ENCODE results near the gene CEP57L1. TPM values are rescaled to one million over a fixed set of nuclear protein-coding genes. Genes with fewer than 3 reads are reported as not detected.

Gene CEP57L1
- total RNA-seq, 1 donor from 2014 or later, result 17.5 TPM

DNA sequence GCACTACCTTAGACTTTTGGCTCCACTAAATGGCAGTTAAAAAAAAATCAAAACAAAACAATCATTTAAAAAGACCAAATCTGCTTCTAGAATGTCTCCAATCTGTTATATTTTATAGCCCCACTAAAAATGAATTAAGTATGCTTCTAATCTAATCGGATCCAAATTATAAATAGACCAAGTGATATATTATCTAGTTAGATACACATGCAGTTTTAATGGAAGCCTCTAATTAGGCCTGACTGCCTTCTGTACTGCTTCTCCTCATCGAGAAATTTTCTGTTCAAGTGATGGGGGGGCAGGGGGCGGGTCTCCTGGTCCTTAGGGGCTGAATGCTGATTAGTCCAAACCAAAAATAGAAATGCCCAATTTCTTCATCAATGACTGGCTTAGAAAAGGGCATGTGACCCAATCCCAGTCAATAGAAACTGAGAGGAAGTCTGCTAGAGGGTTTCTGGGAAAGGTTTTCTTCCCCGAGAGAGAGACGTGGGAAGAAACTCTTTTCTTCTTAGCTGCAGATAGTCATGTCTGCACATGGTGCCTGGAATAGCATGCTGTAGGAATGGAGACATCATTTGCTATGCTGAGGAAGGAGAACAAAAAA, 7.5 kb upstream of the CEP57L1 start:
- peaks cover 1% of the 10 kb centered on the region for H3K36me3 Mint-ChIP-seq (ENCODE audit: low read depth, unreplicated experiment)
- H2AFZ ChIP-seq (ENCODE audit: low read depth, low read length), result no peak overlapping the region
- H3K9me3 ChIP-seq (ENCODE audit: insufficient read depth, low read depth, low read length), result no peaks in the 10 kb centered on the region
- no peak overlapping the region for H3K27ac Mint-ChIP-seq (ENCODE audit: unreplicated experiment)
- H3K9me3 Mint-ChIP-seq (ENCODE audit: unreplicated experiment), result no peaks in the 10 kb centered on the region
- H3K79me2 ChIP-seq (ENCODE audit: insufficient read depth, low read length), result peaks cover 27% of the 10 kb centered on the region
- no peak overlapping the region for H3K27ac ChIP-seq (ENCODE audit: low read depth, low read length)
- no peaks in the 10 kb centered on the region for H3K27me3 Mint-ChIP-seq (ENCODE audit: low read depth, unreplicated experiment)
- peaks cover 4% of the 10 kb centered on the region for H3K4me1 Mint-ChIP-seq (ENCODE audit: low read depth, unreplicated experiment)
- H3K36me3 ChIP-seq (ENCODE audit: insufficient read depth, low read length), result no peaks in the 10 kb centered on the region
- H3K4me1 ChIP-seq (ENCODE audit: insufficient read depth, low read length), result no peaks in the 10 kb centered on the region
- H3K4me3 ChIP-seq (ENCODE audit: insufficient read depth, low read depth, low read length), result no peak overlapping the region
- peaks cover 21% of the 10 kb centered on the region for H4K20me1 ChIP-seq (ENCODE audit: insufficient read depth, low read length)
- H3K27me3 ChIP-seq (ENCODE audit: insufficient read depth, low read length), result no peaks in the 10 kb centered on the region
- H3K4me3 Mint-ChIP-seq (ENCODE audit: unreplicated experiment), result no peak overlapping the region
- TF ChIP-seq EZH2 (IDR thresholded peaks at IDR 0.05; ENCODE audit: insufficient read depth, low read length), result no peak
- TF ChIP-seq, protein P1, sequence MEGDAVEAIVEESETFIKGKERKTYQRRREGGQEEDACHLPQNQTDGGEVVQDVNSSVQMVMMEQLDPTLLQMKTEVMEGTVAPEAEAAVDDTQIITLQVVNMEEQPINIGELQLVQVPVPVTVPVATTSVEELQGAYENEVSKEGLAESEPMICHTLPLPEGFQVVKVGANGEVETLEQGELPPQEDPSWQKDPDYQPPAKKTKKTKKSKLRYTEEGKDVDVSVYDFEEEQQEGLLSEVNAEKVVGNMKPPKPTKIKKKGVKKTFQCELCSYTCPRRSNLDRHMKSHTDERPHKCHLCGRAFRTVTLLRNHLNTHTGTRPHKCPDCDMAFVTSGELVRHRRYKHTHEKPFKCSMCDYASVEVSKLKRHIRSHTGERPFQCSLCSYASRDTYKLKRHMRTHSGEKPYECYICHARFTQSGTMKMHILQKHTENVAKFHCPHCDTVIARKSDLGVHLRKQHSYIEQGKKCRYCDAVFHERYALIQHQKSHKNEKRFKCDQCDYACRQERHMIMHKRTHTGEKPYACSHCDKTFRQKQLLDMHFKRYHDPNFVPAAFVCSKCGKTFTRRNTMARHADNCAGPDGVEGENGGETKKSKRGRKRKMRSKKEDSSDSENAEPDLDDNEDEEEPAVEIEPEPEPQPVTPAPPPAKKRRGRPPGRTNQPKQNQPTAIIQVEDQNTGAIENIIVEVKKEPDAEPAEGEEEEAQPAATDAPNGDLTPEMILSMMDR (IDR thresholded peaks at IDR 0.05; ENCODE audit: insufficient read depth, low read depth, low read length), result no peak
- DNase-seq (ENCODE audit: low read depth) (no peak), FAIRE-seq (no peak)
- no peak overlapping the region for H3K4me2 ChIP-seq (ENCODE audit: low read length)
- H3K9ac ChIP-seq (ENCODE audit: low read length), result no peak overlapping the region

DNA sequence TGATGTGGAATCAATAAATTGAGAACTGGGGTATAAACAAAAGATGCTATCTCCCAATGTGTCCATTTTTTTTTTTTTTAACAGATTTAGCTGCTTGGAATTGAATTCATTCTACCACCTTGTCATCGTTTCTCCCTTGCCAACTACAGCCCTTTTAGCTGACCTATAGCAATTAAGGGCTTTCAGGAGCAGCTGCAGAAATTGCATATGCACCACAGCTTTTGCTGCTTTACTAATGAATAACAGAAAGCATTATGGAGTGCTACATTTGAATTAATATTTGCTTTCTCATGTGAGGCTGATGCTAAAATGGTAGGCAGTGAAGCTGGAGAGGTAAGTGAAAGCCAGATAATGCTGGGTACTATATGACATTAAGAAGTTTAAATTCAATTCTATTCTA, 6.3 kb upstream of the CEP57L1 start:
- Histone ChIP-seq H2AFZ (ENCODE audit: low read depth, low read length) (no peak overlapping the region), H4K20me1 (ENCODE audit: insufficient read depth, low read length) (peaks cover 27% of the 10 kb centered on the region), H3K4me1 (ENCODE audit: insufficient read depth, low read length) (no peaks in the 10 kb centered on the region), H3K4me2 (ENCODE audit: low read length) (no peak overlapping the region), H3K79me2 (ENCODE audit: insufficient read depth, low read length) (peaks cover 40% of the 10 kb centered on the region), H3K27me3 (ENCODE audit: insufficient read depth, low read length) (no peaks in the 10 kb centered on the region), H3K9me3 (ENCODE audit: insufficient read depth, low read depth, low read length) (no peaks in the 10 kb centered on the region), H3K9ac (ENCODE audit: low read length) (no peak overlapping the region), H3K4me3 (ENCODE audit: insufficient read depth, low read depth, low read length) (no peak overlapping the region), H3K27ac (ENCODE audit: low read depth, low read length) (no peak overlapping the region), H3K36me3 (ENCODE audit: insufficient read depth, low read length) (no peaks in the 10 kb centered on the region)
- no peak for TF ChIP-seq EZH2 (IDR thresholded peaks at IDR 0.05; ENCODE audit: insufficient read depth, low read length)
- TF ChIP-seq, protein P1 (IDR thresholded peaks at IDR 0.05; ENCODE audit: insufficient read depth, low read depth, low read length), result no peak
- H3K36me3 Mint-ChIP-seq (ENCODE audit: low read depth, unreplicated experiment), result peaks cover 1% of the 10 kb centered on the region
- DNase-seq (ENCODE audit: low read depth), result no peak
- no peak for FAIRE-seq
- H3K4me1 Mint-ChIP-seq (ENCODE audit: low read depth, unreplicated experiment), result peaks cover 4% of the 10 kb centered on the region
- no peak overlapping the region for H3K27ac Mint-ChIP-seq (ENCODE audit: unreplicated experiment)
- H3K9me3 Mint-ChIP-seq (ENCODE audit: unreplicated experiment), result no peaks in the 10 kb centered on the region
- no peak overlapping the region for H3K4me3 Mint-ChIP-seq (ENCODE audit: unreplicated experiment)
- no peaks in the 10 kb centered on the region for H3K27me3 Mint-ChIP-seq (ENCODE audit: low read depth, unreplicated experiment)

DNA sequence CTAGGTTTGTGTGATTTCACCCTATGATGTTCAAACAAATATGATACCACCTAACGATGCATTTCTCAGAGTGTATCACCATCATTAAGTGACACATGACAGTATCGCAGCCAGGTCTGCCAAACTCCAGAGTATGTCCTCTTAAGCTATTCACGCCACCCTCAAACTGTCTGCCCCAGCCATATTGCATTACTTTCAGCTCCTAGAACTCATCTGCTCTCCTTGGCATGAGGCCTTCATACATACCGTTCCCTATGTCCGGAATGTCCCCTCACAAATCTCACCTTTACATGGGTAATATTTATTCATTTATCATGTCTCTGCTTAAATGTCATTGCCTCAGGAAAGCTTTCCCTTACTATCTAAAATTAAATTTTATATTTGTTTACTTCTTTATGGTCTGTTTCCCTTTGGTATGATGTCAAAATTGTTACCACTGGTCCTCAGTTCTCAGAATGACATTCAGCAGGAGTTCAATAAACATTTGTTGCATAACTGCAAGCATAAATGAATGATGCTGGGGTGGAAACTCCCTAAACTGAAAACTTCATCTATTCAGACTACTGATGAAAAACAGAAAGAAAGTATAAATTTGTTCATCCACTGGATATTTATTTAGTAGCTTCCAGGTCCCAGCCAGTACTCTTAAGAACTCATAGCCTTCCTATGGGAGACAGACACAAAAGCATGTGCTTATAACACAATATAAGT, 3.8 kb upstream of the CEP57L1 start:
- Histone ChIP-seq H3K4me2 (ENCODE audit: low read length) (peak overlapping the region; percentile 83), H3K36me3 (ENCODE audit: insufficient read depth, low read length) (no peaks in the 10 kb centered on the region), H2AFZ (ENCODE audit: low read depth, low read length) (no peak overlapping the region), H3K4me1 (ENCODE audit: insufficient read depth, low read length) (peaks cover 2% of the 10 kb centered on the region), H3K27me3 (ENCODE audit: insufficient read depth, low read length) (no peaks in the 10 kb centered on the region), H3K27ac (ENCODE audit: low read depth, low read length) (no peak overlapping the region), H3K4me3 (ENCODE audit: insufficient read depth, low read depth, low read length) (no peak overlapping the region), H3K9me3 (ENCODE audit: insufficient read depth, low read depth, low read length) (no peaks in the 10 kb centered on the region), H3K79me2 (ENCODE audit: insufficient read depth, low read length) (peaks cover 50% of the 10 kb centered on the region), H4K20me1 (ENCODE audit: insufficient read depth, low read length) (peaks cover 29% of the 10 kb centered on the region), H3K9ac (ENCODE audit: low read length) (no peak overlapping the region)
- FAIRE-seq (no peak), DNase-seq (ENCODE audit: low read depth) (no peak)
- Mint-ChIP-seq H3K9me3 (ENCODE audit: unreplicated experiment) (no peaks in the 10 kb centered on the region), H3K4me1 (ENCODE audit: low read depth, unreplicated experiment) (peaks cover 8% of the 10 kb centered on the region), H3K27ac (ENCODE audit: unreplicated experiment) (no peak overlapping the region), H3K4me3 (ENCODE audit: unreplicated experiment) (peak overlapping the region; percentile 90), H3K36me3 (ENCODE audit: low read depth, unreplicated experiment) (peaks cover 1% of the 10 kb centered on the region), H3K27me3 (ENCODE audit: low read depth, unreplicated experiment) (no peaks in the 10 kb centered on the region)
- no peak for TF ChIP-seq EZH2 (IDR thresholded peaks at IDR 0.05; ENCODE audit: insufficient read depth, low read length)
- TF ChIP-seq, protein P1 (IDR thresholded peaks at IDR 0.05; ENCODE audit: insufficient read depth, low read depth, low read length), result no peak
